Embryonic facial prominence (tissue), 1 donor: ENCODE data around the gene SLC17A8.

Experiments used
- DNase-seq: peaks from one replicate; pipeline ENCODE4 v3.0.0-alpha.2; 2016; ENCODE audit errors: extremely low spot score

Gene SLC17A8

DNA sequence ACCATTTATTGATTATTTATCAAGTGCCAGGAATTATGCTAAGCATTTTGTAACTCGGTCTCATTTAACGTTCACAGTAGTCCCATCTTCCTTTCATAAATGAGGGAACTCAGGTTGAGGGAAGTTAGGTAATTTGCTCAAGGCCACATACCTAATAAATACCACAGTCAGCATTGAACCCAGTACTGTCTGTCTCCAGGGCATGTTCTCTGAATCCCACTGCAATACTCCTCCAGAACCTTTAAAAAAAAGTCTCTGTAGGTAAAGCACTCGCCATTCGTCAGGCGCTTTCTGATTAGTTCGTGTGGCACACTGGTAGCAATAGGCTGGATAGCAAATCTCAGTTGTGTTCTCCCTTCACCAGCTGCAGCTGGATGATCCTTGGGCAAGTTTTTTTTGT, 14.3 kb downstream of the SLC17A8 start:
- DNase-seq = no peak

DNA sequence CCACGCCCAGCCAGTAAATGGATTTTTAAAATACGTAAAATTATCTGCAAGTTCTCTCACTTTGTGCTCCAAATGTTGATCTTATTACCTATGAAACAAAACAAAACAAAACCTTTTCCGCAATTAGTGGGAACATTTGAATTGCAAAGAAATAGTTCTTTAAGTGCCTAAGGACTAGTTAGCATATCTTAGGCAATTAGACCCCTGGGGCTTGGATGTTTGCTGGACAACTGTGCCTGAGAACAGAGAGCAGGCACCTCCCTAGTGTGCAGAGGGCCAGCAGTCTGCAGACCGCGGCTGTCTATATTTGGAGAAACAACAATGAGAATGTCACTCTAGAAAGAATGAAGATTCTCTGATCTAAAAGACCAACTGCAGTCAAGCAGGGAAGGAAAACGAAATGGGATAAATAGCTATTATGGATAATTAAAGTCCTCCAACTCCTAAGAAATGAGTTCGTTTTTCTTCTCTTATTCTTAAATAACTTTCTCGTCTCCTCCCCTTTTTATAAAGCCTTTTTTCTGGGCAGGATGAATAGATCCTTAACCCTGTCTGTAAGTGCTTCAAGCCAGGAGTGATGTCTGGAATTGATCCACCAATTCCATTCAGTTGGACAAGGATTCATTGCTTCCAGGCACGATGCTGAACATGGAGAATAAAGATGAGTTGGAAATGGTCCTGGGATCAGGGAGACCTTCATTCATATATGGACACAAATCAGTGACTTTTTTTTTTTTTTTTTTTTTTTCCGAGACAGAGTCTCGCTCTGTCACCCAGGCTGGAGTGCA, 16.2 kb downstream of the SLC17A8 start:
- DNase-seq = no peak

DNA sequence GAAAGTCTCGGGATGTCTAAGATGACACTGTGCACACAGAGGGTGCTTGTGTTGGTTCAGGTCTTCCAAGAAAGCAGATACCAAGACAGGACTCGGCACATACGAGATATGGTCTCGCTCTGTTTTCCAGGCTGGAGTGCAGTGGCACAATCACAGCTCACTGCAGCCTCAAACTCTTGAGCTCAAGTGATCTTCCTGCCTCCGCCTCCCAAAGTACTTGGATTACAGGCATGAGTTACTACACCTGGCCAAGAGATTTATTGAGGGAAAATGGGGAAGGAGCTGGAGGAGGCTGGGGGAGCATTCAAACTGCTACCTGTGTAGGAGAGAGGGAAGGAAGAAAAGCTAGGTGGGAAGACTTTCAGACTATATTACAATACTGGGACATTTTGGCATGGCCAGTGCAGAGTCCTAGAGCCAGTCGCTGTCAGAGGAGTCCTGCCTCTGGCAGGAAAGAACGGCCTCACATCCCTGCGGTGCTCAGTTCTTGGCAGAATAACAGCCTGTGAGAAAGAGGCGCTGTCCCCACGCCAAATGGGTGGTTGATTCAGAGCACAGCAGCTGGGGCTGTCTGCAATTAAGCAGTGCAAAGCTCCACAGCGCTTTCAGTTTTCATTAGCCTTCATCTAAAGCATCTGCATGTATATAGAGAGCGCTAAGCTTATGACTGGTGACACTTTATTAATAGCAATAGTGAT, 18.3 kb downstream of the SLC17A8 start:
- DNase-seq = no peak

DNA sequence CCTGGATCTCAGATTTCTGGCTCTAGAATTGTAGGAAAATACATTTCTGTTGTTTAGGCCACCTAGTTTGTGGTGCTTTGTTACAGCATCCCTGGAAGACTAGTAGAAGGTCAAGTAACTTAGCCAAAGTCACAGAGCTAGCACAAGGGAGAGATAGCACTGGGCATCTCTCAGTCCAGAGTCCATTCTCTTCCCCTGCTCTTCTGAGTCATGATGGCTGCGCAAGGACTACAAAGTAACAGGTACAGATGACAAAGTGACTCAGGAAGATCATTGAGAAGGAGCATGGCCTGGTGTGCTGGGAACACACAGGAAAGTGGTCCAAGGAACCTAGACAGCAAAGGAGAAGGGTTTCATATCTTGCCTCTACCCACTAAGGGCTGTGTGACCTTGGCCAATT, 19.3 kb downstream of the SLC17A8 start:
- DNase-seq = no peak

DNA sequence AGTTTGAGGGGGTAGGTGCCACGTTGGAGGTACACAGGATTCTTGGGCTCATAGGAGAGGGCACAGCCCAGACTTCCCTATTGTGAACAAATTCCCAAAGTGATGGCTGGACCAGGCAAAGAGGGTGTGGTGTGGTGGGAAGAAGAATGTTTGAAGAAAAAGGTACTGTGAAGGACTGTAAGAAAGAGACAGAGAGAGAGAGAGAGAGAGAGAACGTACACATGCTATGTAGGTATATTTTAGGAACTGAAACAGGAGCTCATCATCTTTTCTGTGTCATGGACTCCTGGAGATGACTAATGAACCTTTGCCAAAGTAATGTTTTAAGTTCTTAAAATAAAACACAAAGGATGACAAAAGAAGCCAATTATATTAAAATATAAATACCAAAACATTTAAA, 24.5 kb downstream of the SLC17A8 start:
- no peak for DNase-seq

DNA sequence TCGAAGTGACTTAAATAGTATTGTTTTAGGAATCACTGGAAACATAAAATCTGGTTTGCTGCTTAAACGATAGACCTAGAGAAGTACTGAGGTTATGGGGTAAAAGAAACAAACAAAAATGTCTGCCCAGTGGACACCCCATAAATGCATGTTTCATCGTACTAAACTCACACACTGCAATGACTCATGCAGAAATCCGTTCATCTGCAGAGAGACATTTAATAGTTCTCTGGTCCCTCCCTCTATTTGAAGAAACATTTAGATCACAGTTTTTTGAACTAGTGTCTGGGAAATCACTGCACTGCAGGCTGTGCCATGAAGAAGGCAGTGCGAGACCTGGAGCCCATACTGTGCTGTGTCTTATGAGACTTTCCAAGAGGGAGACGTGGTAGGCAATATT, 25.5 kb downstream of the SLC17A8 start:
- DNase-seq = no peak

DNA sequence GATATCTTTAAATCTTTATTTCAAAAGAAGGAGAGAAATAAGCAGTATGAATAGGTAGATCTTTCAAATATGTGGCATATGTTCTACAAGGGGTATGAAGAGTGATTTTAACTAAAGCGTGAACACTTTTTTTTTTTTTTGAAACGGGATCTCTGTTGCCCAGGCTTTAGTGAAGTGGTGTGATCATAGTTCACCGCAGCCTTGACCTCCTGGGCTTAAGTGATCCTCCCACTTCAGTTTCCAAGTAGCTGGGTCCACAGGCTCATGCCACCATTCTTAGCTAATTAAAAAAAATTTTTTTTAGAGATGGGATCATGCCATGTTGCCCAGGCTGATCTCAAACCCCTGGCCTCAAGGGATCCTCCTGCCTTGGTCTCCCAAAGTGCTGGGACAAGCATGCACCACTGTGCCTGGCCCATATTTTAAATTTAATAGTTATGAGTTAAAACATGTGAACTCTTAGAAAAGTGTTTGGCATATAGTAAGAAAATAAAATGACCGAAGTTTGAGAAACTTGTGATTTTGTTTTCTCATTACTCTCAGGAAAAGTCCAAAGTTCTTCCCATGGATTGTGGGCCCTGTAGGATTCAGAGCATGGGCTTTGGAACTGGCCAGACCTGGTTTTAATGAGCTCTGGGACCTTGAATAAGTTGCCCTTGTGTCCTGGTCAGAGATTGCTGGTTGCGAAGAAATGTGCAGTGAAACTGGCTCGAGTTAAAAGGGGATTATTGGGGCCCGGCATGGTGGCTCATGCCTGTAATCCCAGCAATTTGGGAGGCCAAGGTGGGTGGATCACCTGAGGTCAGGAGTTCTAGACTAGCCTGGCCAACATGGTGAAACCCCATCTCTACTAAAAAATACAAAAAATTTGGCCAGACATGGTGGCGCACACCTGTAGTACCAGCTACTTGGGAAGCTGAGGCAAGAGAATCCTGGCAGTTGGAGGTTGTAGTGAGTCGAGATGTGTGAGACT, 27.0 kb downstream of the SLC17A8 start:
- DNase-seq = no peak

DNA sequence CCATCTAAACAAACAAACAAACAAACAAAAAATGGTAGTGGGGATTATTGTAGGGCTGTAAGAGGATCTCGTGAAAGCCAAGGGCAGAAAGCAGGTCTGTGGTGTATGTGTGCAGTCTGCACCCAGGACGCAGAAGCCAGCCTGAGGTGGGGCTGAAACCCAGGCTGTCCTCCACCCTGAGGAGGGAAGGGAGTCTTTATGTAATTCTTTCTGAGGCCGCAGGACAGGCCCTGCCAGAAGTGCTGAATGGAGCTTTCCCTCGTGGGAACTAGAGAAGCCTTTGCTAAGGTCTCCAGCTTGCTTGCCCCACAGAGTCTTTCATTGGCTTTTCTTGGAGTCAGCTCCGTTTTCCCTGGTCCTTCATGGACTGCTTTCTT, 27.7 kb downstream of the SLC17A8 start:
- DNase-seq = no peak

DNA sequence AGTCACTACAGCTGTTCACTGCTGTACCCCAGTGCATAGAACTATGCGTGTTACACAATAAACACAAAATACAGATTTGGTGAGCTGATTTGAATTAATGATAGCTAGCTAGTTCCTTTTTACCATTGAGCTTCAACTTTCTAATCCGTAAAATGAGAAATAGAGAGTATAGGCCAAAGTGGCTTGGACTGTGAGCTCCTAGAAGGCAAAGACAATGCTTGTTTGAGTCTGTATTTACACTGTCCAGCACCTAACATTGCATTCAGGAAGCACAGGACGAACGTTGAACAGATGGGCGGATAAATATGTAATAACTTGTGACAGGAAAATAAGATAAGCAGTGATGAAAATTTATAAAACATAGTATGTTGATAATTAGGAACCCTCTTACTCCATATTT, 31.5 kb downstream of the SLC17A8 start:
- DNase-seq = no peak

DNA sequence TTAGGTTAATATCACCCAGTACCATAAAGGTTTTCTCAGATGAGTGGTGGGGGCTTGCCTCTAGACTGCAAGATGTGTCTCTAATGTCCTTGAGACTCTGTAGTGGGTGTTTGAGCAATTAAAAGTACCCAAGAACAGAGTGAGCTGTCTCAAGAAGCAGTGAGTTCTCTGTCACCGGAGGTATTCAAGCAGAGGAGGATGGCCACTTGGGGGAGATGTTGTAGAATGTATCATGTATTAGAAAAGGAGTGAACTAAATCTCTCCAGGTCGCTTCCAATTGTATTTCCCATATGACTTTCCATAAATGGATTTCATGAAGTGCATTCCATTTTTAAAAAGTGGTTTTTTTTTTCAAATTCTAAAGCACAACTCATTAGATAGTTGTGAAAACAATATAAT, 35.0 kb downstream of the SLC17A8 start:
- no peak for DNase-seq

DNA sequence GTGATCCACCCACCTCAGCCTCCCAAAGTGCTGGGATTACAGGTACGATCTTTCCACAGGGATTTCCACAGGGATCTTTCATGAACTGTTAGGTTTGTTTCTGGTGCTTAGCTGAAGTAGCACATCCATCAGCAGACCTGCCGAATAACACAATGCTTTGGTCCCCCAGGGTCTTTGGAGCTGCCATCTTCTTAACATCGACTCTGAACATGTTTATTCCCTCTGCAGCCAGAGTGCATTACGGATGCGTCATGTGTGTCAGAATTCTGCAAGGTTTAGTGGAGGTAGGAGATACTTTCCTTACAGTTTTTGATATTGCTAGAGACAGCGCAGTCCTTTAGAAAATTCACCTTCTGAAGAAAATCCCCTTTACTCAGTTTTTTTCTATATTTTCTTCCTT, 36.3 kb downstream of the SLC17A8 start:
- no peak for DNase-seq

DNA sequence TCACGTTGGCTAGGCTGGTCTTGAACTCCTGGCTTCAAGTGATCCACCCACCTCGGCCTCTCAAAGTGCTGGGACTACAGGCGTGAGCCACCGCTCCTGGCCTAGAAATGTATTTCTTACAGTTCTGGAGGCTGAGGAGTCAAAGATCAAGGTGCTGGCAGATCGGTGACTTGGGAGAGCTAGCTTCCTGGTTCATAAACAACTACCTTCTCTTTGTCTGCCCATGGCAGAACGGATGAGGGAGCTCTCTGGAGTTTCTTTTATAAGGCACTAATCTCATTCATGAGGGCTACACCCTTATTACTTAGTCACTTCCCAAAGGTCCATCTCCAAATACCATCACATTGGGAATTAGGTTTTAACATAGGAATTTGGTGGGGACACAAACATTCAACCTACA, 38.9 kb downstream of the SLC17A8 start:
- DNase-seq = no peak

DNA sequence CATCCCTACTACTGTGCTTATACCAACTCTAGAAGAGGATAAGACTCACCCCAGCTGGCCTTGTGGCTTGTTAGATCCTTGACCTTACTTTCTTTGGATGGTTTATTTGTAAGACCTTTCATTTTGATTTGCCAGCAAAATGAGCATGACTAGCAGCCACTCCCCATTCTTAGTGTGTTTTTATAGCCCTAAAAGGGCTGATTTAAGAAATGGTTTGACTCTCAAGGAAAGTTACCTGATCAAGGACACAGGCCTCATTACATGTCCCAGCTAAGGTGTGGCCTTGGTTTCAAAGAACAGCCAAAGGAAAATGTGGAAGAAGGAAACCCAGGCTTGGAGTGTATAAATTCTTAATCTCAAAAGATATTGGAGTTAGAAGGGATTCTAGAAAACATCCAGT, 41.4 kb downstream of the SLC17A8 start:
- no peak for DNase-seq

DNA sequence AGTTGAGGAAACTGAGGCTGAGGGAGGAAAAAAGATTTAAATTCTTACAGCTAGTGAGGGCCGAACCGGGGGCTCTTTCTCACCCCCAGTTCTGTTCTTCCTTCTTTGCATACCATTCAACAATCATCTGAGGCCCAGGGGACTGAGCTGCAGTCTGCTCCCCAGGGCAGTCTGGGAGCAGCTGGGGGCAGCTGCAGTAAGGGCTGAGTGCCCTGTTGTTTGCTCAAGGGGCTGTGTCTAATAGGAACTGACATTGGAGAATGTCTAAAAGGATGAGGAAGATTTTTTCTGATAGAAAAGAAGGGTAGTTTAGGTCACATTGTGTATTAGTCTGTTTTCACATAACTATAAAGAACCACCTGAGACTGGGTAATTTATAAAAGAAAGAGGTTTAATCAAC, 42.2 kb downstream of the SLC17A8 start:
- no peak for DNase-seq

DNA sequence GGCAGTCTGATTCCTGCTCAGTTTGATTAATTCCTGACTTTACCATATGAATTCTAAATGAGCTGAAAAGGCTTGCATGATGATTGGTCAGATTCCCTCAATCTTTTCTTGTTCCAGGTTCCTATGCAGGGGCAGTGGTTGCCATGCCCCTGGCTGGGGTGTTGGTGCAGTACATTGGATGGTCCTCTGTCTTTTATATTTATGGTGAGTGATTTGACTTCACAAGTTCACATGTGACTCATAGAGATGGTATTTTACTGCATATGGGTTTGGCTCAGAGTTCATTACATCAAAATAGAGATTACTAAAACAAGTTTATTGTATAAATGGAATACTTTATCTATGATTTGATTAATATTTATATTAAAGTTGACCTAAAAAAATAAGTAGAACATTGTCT, 44.8 kb downstream of the SLC17A8 start:
- no peak for DNase-seq

DNA sequence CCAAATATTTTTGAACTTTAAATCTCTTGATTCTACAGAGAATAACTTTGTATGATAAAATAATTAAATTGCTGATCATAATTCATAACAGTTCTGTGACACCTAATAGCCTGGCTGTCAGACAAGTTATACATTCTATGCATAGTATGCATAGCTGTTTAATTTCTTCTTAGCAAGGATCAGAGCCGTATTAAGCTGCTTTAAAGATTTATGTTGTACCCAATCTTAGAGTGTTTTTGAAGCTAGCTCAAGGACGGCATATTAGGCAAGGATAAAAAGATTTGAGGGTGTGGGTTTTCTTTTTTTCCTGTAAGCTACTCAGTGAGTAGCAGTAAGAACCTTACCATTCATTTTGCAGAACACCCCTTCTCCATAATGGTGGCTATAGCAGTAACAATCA, 45.9 kb downstream of the SLC17A8 start:
- DNase-seq = no peak

DNA sequence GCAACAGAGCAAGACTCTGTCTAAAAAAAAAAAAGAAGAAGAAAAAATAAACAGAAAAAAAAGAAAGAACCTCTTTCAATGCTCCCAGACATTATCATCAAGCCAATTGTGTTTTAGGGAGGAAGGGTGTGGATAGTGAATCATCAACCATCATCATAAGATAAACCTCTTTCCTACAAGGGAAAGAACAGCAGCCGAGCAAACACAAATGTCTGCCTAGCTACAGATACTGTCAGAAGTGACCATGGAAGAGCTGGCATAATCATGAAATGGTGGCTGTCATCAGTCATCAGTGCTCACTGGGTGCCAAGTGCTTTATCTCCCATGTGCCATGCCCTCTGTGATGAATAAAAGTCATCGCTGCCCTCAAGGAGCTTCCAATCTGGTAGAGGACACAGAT, 46.6 kb downstream of the SLC17A8 start:
- no peak for DNase-seq

DNA sequence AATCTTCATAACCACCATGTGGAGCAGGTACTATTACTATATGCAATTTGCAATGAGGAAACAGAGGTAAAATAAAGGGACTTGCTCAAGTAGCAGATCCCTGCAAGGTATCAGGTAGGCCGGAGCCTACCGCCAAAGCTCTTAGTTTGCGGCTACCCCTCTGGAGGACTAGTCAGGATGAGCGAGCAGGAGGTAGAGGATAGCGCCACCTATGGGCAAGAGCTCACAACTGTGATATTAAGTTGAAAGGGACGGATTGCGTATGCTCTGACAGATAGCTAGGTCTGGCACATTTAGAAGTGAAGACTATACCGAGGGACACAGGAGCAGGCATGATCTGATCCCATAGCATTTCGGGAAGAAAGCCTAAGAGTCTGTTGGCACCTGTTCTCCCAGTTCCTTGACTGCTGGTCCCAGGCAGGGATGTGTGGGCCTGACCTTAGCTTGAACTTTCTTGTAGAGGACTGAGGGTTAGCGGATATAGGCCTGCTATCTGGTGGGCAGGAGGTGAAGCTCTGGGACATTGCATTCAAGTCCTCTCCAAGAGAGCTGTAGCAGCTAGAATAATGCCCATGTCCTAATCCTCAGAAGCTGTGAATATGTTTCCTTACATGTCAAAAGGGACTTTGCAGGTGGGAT, 48.0 kb downstream of the SLC17A8 start:
- no peak for DNase-seq

DNA sequence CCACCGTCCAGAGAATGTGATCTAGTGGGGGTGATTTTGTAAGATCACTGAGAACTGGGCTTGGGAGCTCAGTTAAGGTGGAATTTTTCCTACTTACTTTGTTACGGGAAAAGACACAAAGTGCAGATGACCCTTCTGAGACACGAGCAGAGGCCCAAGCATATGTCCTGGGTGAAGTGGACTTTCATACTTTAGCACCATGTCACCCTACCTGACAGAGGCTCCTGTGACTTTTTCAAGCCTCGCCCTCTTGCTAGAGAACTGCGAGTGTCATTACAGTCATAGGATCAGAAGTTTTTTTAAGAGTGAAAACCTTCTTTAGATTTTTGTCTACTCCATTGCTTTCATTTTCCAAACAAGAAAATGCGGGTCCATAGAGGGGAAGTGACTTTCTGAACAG, 56.1 kb downstream of the SLC17A8 start:
- DNase-seq = no peak

DNA sequence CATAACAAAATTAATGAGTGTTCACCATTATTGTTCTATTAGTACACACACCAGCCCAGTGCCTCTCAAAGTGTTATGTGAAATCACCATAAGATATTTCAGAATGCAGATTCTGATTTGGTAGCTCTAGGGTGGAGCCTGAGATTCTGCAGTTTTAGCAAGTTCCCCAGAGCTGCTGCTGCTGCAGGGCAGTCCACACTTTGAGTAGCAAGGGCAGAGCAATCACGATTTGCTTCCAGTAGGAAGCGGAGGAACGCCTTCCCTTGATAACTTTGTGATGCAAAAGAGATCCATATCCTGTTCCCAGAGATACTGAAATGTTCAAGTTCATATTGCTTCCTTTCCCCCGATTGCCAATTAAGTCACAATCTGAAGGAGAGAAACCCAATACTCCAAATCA, 57.9 kb downstream of the SLC17A8 start:
- DNase-seq = no peak

DNA sequence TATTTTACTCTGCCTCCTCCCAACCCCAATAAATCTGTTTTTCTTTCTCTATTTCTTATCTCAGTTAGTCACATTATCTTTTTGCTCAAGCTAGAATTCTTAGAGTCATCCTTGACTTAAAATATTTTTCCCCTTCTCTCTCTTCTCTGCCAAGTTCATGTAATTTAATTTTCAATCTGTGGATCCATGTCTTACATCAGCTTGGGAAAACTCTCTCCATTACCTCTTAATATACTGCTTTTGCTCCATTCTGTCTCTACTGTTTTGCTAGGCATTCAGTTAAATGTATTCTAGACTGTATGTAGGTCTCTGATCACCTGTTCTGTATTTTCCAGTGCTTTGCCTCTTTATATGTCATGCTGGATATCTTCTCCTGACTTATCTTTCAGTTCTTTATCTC, 65.8 kb downstream of the SLC17A8 start:
- DNase-seq = no peak

DNA sequence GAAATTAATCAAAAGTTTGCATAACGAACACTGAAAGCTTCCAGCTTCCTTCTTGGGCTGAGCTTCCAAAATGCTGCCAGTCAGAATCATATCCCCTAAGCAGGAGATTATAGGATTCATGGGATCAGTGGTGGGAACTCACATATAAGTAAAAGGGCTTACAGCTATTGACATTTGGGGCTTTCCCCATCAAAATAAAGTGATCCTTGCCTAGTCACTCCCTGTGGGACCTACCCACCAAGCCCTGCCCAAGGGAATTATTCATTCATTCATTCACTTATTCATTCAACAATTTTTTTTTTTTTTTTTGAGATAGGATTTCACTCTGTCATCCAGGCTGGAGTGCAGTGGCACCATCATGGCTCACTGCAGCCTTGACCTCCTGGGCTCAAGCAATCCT, 69.3 kb downstream of the SLC17A8 start:
- DNase-seq = no peak
